Activated CD4-positive, alpha-beta T cell treated with anti-CD3 and anti-CD28 coated beads, Interleukin-10, Interleukin-2, amounts not matched to agents 100 ng/mL and 50 ng/mL, durations not matched to agents 16 hours and 8 hours (primary cell): ENCODE results near the gene PRPH.
"Not testable (repeated sequence)": the region's sequence is repeated elsewhere in the genome, so short reads cannot be mapped to it uniquely, and the experiment has no call there.

Experiments used
- DNase-seq: peaks from one replicate; pipeline ENCODE4 v3.0.0-alpha.2; 2020

PRPH gene

GRCh38 chr12:49276304-49277290, 18.4 kb upstream of the PRPH start:
- DNase-seq = no peak

- no peak for DNase-seq
Measured at GRCh38 chr12:49277466-49277865, 17.5 kb upstream of the PRPH start.

GRCh38 chr12:49279706-49280159, 15.2 kb upstream of the PRPH start:
- no peak for DNase-seq

- DNase-seq = not testable (repeated sequence)
Measured at GRCh38 chr12:49280545-49280944, 14.4 kb upstream of the PRPH start.

- no peak for DNase-seq
Measured at GRCh38 chr12:49282302-49282701, 12.6 kb upstream of the PRPH start.

- not testable (repeated sequence) for DNase-seq
Measured at GRCh38 chr12:49282740-49283375, 12.1 kb upstream of the PRPH start.

GRCh38 chr12:49283541-49284429, 11.2 kb upstream of the PRPH start:
- no peak for DNase-seq

- no peak for DNase-seq
Measured at GRCh38 chr12:49284672-49285071, 10.3 kb upstream of the PRPH start.

GRCh38 chr12:49287876-49288275, 7.1 kb upstream of the PRPH start:
- DNase-seq = no peak

GRCh38 chr12:49288412-49288853, 6.5 kb upstream of the PRPH start:
- peak; percentile 74 for DNase-seq

- DNase-seq = no peak
Measured at GRCh38 chr12:49288922-49289555, 5.9 kb upstream of the PRPH start.

GRCh38 chr12:49292729-49293055, 2.3 kb upstream of the PRPH start:
- no peak for DNase-seq

- no peak for DNase-seq
Measured at GRCh38 chr12:49293056-49293956, 1.6 kb upstream of the PRPH start.

- DNase-seq = no peak
Measured at GRCh38 chr12:49294086-49294803, 702 bp upstream of the PRPH start.

- DNase-seq = no peak
Measured at GRCh38 chr12:49294804-49295081, 204 bp upstream of the PRPH start.

GRCh38 chr12:49296034-49296835, 1.3 kb downstream of the PRPH start:
- DNase-seq = peak; percentile 75

- DNase-seq = peak; percentile 62
Measured at GRCh38 chr12:49296836-49297694, 2.1 kb downstream of the PRPH start.

- no peak for DNase-seq
Measured at GRCh38 chr12:49297695-49298060, 2.7 kb downstream of the PRPH start.

- no peak for DNase-seq
Measured at GRCh38 chr12:49298160-49298559, 3.2 kb downstream of the PRPH start.
